Measurements from ENCODE around the gene ZNF69.
"Not testable (repeated sequence)": the region's sequence is repeated elsewhere in the genome, so short reads cannot be mapped to it uniquely, and the experiment has no call there.

ZNF69 gene

DNA sequence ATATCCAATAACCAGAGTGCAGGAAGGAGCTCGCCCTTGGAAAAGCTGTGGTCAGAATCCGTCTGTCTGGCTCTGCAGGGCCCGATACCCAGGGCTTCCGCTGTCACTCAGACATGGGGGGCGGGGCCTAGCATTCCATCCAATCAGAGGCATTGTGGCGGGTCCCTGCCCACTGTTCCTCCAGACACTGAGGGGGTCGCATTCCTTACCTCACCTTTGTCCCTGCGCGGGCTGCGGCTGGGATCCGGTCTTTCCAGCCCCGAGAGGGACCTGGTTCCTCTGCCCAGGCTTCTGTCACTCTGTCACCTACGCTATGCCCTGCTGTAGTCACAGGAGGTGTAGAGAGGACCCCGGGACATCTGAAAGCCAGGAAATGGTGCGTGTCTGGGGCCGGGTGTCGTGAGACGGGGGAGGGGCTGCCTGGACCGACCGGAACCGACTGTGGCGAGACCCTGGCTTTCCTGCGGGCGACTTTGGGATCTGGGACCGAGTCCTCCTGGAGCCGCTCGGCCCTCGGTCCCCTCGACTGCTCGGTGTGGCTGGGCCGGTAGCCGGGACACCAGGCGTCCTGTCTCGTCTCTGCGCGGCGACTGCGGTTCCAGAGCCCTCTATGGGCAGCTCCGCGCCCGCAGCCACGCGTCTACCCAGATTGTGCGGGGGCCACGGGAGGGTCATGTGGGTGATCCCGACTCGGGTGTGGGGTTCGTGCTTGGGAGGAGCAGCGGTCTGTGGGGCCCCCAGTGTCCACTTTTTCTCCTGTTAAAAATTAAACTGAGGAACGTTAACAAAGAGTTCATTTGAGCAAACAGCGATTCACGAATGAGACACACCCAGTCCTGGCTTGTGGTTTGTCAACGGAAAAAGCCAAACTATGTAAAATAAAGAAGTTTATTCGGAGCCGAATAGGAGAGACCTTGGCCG, at the start of gene ZNF69:
Gene ZNF69 (plus strand): TSS at position 172 of the 921 bp plus-strand sequence. CDS start 142 bp downstream, at position 314.
- peak; percentile 47 for DNase-seq (ENCODE audit: low read depth)

DNA sequence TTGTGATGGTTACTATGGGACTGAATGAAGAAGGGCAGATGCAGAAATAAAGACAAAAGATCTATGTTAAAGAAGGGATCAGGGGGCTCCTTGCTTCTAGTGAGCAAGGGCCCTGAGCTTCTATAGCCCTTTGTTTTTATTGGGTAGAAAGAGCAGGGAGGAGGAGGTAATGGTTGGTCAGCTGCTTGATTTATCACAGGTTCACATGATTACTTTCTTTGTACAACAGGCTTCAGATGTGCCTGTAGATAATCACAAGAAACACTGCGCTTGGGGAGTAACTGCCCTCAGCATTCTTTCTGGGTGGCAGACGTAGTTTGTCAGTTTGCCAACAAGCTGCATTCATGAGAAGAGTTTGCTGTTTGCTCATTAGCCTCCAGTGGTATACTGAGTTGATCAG, 43.9 kb upstream of the ZNF69 start:
- no peak for DNase-seq (ENCODE audit: low read depth)

DNA sequence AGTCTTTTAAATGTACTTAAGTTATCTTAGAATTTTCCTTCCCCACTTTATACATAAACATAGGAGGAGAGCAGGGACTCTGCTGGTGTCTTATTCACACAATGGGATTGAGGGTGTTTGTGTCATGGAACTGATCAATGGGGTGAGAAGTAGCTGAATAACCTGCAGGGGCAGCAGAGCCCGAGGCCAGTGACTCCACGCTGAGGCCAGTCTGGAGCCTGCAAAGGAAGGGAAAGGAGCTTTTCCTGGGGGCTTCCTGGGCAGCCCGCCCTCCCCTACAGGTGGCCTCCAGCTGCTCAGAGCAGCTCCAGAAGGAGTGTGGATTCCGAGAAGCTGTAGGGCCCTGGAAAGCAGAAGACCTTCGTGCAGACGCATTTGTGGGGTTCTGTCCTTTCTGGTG, 40.0 kb upstream of the ZNF69 start:
- not testable (repeated sequence) for DNase-seq (ENCODE audit: low read depth)

DNA sequence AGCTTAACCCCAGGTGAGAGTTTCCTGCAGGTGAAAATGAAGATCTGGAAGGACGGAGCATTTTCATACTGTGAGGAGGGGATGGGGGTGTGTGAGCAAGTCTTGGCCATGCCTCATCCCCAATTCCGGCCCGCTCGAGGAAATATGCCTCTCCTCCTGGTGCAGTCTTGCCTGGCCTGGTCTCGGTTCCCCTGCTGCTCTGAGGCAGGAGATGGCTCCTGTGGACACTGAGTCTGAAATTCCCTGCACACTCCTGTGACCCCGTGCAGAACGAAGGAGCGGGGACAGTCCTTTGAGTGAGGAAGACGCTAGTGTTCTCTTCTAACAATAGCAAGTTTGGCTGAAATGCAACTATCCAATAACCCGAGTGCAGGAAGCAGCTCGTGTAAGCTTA, 39.4 kb upstream of the ZNF69 start:
- DNase-seq (ENCODE audit: low read depth), result no peak

DNA sequence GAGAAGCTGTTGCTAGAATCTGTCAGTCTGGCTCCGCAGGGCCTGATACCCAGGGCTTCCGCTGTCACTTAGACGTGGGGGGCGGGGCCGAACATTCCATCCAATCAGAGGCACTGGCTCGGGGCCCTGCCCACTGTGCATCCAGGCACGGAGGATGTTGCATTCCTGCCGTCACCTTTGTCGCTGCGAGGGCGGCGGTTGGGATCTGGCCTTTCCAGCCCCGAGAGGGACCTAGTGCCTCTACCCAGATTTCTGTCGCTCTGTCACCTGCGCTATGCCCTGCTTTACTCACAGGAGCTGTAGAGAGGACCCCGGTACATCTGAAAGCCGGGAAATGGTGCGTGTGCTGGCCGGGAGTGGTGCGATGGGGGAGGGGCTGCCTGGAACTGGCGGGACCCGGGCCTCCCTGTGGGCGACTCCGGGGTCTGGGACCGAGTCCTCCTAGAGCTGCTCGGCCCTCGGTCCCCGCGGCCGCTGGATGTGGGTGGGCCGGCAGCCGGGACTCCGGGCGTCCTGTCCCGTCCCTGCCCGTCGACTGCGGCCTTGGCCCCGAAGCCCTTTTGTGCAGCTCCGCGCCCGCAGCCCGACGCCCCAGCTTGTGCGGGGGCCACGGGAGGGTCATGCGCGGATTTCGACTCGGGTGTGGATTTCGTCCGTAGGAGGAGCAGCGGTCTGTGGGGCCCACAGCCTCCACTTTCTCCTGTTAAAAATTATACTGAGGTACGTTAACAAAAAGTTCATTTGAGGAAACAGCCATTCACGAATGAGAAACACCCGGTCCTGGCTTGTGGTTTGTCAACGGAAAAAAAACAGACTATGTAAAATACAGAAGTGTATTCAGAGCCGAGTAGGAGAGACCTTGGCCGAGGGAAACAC, 38.8 kb upstream of the ZNF69 start, which contains the start of gene ZNF439:
Gene ZNF439 (plus strand): TSS at position 133 of the 876 bp plus-strand sequence. CDS start 142 bp downstream, at position 275.
- peak; percentile 64 for DNase-seq (ENCODE audit: low read depth)

DNA sequence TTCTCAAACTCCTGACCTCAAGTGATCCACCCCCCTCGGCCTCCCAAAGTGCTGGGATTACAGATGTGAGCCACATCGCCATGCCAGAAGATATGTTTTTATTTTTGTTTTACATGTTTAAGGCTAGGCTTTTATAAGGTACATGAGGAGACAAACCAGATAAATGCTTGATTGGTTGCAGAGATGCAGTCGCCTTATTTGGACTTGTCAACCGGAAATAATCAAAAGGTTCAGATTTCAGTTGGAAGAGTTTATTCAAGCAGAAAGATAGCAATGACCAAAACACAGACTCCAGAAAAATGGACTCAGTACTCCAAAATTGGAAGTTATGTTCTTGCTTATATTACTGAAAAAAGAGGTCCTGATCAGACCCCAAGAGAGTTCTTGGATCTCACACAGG, 37.3 kb upstream of the ZNF69 start:
- not testable (repeated sequence) for DNase-seq (ENCODE audit: low read depth)

DNA sequence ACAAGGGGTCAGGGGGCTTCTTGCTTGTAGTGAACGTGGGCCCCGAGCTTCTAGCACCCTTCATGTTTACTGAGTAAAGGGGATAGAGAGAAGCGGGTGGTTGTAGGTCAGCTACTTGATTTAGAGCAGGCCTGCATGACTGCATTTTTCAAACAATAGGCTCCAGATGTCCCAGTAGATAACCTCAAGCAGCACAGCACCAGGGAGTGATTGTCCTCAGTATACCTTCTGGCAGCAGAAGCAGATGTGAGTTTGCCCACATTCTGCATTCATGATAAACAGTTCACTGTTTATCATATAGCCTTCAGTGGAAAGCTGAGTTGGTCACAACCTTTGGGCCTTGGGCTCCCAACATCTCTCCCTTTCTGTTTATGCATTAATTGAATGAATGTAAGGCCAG, 34.2 kb upstream of the ZNF69 start:
- no peak for DNase-seq (ENCODE audit: low read depth)

DNA sequence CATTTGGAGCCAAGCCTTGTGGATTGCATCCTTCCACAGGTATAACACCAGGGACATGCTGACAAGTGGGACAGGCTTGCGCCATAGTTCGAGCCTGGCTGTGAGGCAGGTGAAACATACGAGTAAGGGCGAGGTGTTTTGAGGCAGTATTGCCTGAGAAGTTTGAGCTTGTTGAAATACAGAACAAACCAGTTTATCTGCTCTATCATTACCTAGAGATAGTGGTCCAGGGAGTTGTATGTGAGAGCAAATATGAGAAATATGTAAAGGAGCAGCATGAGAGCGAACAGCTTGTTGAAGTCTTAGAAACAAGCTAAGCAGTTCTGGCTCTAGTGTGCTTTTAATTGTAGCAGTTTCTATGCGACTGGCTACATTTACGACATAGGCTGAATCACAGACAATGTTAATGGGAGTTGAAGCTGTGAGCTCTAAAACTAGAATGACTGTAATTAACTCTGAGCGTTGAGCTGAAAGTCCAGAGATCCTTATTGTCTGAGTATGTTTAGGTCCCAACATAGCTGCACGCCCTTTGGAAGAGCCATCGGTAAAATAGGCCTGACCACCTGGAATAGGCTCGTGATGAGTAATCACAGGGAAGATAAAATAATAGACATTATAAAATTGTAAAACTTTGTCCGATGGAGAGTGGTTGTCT, 30.9 kb upstream of the ZNF69 start:
- DNase-seq (ENCODE audit: low read depth), result no peak

DNA sequence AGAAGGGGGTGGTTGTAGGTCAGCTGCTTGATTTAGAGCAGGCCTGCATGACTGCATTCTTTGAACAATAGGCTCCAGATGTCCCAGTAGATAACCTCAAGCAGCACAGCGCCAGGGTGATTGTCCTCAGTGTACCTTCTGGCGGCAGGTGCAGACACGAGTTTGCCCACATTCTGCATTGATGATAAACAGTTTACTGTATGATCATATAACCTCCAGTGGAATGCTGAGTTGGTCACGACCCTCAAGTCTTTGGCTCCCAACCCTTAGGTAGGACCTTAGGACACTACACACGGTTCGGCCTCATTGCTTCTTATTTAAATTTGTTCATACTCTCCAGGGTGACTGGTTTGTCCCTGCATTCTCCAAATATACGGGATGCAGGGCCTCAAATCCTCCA, 26.9 kb upstream of the ZNF69 start:
- DNase-seq (ENCODE audit: low read depth), result no peak

DNA sequence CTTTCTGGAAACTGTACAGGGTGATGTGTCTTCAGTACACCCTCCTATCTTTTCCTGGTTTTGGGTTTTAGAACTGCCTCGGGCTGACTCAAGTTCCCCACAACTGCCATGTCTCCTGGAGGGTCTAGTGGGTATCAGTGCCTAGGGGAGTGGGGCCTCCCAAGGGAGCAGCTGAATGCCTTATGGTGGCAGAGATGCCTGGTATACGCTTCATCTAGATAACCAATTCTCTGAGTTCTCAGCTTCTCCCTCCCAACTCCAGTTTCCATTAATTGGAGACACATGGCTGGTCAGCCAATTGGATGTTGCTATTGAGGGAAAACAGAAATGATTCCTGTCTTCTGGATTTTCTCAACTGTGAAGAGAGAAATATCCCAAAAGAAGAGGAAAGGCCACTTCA, 26.3 kb upstream of the ZNF69 start:
- DNase-seq (ENCODE audit: low read depth), result no peak

DNA sequence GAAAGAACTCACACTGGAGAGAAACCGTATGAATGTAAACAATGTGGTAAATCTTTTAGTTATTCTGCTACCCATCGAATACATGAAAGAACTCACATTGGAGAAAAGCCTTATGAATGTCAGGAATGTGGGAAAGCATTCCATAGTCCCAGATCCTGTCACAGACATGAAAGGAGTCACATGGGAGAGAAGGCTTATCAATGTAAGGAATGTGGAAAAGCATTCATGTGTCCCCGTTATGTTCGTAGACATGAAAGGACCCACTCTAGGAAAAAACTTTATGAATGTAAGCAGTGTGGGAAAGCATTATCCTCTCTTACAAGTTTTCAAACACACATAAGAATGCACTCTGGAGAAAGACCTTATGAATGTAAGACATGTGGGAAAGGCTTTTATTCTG, 19.8 kb upstream of the ZNF69 start:
- not testable (repeated sequence) for DNase-seq (ENCODE audit: low read depth)

DNA sequence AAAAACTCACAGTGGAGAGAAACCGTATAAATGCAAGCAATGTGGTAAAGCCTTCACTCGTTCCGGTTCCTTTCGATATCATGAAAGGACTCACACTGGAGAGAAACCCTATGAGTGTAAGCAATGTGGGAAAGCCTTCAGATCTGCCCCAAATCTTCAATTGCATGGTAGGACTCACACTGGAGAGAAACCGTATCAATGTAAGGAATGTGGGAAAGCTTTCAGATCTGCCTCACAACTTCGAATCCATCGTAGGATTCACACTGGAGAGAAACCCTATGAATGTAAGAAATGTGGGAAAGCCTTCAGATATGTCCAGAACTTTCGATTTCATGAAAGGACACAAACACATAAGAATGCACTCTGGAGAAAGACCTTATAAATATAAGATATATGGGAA, 19.4 kb upstream of the ZNF69 start:
- no peak for DNase-seq (ENCODE audit: low read depth)

DNA sequence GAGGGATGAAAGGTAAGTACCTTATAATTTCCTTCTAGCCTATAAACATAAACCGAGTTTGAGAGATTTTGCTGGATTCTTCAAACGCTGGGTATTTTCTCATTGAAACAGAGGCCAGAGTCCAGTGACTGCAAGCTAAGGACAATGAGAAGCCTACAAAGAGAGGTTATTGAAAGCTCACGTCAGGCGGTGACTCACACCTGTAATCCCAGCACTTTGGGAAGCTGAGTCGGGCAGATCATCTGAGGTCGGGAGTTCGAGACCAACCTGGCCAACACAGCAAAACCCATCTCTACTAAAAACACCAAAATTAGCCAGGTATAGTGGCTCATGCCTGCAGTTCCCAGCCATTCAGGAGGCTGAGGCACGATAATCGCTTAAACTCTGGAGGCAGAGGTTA, 15.0 kb upstream of the ZNF69 start:
- no peak for DNase-seq (ENCODE audit: low read depth)

DNA sequence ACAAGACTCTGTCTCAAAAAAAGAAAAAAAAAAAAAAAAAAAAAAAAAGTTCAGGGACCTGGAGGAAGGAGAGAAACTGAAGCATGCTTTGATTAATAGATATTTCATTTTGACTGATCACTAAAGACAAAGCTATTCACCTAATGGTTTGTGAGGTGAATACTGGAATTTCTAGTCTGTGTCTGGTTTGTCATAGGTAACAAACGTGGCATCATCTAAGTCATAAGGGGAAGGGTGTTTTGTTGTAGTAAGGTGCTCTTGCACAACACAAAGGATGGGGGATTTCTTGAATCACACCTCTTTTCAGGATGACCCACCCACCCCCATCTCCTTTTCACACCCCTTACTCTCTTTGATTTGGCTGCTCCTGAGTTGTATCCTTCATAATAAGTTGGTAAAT, 13.8 kb upstream of the ZNF69 start:
- no peak for DNase-seq (ENCODE audit: low read depth)

DNA sequence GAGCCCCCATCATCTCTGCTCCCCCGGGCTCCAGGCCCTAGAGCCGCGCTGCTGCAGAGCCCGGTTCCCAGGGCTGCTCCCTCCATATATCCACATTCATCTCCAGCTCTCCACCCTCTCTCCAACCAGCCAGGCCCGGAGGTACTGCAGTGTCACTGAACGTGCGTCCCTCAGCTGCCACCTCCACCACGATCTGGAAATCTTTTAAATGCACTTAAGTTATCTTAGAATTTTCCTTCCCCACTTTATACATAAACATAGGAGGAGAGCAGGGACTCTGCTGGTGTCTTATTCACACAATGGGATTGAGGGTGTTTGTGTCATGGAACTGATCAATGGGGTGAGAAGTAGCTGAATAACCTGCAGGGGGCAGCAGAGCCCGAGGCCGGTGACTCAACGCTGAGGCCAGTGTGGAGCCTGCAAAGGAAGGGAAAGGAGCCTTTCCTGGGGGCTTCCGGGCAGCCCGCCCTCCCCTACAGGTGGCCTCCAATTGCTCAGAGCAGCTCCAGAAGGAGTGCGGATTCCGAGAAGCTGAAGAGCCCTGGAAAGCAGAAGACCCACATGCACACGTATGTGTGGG, 7.8 kb upstream of the ZNF69 start:
- DNase-seq (ENCODE audit: low read depth), result not testable (repeated sequence)

DNA sequence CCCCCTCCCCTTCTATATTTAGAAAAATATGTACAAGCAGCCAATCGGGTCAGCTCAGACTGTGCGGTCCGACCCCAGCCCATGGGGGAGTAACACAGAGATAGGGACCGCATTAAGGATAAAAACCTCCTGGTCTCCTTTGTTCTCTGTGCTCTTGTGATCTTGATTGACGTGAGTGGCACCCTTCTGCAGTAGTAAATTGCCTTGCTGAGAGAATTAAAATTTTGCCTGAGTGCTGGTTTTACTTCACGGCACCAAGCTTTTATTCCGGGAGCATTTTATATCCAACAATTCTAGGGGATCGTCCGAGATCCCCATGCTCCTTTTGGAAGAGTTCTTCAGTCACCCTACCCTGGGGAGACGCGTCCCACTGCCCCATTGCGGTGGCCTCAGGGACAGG, 7.0 kb upstream of the ZNF69 start:
- DNase-seq (ENCODE audit: low read depth), result no peak

DNA sequence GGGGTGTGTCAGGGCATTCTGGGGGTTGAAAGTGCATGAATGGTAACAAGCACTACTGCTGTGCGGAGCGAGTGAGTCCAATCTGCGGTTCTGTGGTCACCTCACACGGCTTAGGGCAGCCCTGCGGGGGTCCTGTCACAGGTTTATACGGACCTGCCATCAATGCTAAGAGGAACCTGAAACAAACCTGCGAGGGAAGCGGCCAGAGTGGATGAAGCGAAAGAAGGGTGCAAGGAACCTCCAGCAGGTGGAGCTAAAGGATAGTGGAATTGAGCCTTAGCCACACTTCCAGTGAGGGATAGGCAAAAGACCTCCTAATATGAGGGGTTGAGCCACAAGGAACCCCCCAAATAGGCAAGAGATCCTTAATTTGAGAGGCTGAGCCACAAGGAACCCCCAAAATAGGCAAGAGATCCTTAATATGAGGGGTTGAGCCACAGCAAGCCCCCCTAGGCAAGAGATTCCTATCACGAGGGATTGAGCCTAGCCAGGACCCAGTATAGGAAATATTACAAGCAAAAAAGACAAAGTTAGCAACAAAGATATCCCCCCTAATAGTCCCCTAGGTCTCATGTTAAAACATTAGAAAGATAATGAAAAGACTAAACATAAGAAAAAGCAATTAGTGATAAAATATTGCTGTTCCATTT, 6.3 kb upstream of the ZNF69 start:
- DNase-seq (ENCODE audit: low read depth), result peak; percentile 22

DNA sequence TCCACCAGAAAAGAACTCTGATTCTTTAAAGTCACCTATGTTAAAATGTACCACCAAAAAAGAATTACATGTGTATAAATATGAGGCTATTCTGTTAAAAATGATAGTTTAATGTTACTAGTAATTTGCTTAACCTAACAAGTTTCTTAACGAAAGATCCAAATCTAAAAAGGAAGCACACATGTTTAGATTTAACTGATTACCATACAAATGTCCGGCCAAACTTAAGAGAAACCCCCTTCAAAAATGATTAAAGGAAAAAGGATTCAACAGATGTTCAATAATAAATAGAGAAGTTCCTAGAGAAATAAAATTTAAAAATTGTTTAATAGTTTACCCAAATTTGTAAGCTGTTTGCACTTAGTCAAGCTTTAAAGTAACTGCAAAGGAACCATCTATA, 5.0 kb upstream of the ZNF69 start:
- no peak for DNase-seq (ENCODE audit: low read depth)

DNA sequence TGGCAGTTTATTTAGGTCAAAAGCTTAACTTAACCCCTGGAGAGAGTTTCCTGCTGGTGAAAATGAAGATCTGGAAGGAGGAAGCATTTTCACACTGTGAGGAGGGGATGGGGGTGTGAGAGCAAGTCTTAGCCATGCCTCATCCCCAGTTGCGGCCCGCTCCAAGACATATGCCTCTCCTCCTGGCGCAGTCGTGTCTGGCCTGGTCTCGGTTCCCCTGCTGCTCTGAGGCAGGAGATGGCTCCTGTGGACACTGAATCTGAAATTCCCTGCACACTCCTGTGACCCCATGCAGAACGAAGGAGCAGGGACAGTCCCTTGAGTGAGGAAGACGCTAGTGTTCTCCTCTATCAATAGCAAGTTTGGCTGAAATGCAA, 360 bp upstream of the ZNF69 start:
- no peak for DNase-seq (ENCODE audit: low read depth)

DNA sequence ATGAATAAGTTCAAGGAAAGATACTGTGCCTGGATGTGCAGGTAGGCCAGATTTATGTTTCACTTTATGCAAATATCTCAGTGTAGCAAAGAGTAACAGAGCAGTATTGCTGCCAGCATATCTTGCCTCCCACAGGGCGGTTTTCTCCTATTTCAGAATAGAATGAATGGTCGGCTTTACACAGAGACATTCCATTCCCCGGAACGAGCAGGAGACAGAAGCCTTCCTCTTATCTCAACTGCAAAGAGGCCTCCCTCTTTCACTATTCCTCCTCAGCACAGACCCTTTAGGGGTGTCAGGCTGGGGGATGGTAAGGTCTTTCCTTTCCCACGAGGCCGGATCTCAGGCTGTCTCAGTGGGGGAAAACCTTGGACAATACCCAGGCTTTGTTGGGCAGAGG, 2.3 kb downstream of the ZNF69 start:
- not testable (repeated sequence) for DNase-seq (ENCODE audit: low read depth)

DNA sequence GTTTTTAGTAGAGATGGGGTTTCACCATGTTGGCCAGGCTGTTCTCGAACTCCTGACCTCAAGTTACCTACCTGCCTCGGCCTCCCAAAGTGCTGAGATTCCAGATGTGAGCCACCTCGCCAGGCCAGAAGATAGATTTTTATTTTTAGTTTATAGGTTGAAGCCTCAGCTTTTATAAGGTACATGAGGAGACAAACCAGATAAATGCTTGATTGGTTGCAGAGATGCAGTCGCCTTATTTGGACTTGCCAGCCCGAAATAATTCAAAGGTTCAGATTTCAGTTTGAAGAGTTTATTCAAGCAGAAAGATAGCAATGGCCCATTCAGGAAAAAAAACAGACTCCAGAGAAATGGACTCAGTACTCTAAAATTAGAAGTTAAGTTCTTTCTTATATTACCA, 3.1 kb downstream of the ZNF69 start:
- no peak for DNase-seq (ENCODE audit: low read depth)

DNA sequence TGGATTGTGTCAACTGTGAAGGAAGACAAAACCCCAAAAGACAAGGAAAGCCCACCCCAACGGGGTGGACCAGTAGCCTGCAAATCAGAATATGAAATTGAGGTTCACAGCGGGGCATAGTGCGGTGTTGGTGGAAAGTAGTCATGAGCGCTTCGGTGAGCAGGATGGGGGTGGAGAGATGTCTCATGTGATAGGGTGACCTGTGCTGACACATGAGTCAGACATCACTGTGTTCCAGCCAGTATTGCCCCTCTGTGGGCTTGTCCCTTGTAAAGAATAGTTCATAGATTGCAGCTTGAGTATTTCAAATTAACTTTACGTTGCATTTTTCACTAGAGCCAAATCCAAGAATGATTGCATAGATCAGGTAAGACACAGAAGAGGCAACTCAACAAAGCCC, 7.3 kb downstream of the ZNF69 start:
- no peak for DNase-seq (ENCODE audit: low read depth)

All from stimulated activated CD8-positive, alpha-beta memory T cell treated with anti-CD3 and anti-CD28 coated beads, Interleukin-12 subunit alpha, Interleukin-12 subunit beta, amount 100 ng/mL, for 4 hours (primary cell).